HG03575 (cell line): ENCODE measurements around the gene XBP1.

Experiments
- ATAC-seq: cut with Tn5 transposase; IDR thresholded peaks from one replicate; pipeline ENCODE4 v1.9.1; 2021; ENCODE audit not compliant: unreplicated experiment, insufficient number of reproducible peaks, low FRiP score; ENCODE audit errors: extremely low read depth

Gene XBP1

GRCh38 chr22:28795932-28796856 lies 4.2 kb downstream of the XBP1 start:
- no peak for ATAC-seq

- no peak for ATAC-seq
Measured at GRCh38 chr22:28795071-28795693, 5.2 kb downstream of the XBP1 start.

- no peak for ATAC-seq
Measured at GRCh38 chr22:28793976-28794584, 6.3 kb downstream of the XBP1 start.

GRCh38 chr22:28792491-28793383 lies 7.6 kb downstream of the XBP1 start:
- no peak for ATAC-seq

GRCh38 chr22:28791841-28792490 lies 8.4 kb downstream of the XBP1 start:
- no peak for ATAC-seq

GRCh38 chr22:28791124-28791523 lies 9.2 kb downstream of the XBP1 start:
- no peak for ATAC-seq

GRCh38 chr22:28788601-28789000 lies 11.8 kb downstream of the XBP1 start:
- ATAC-seq = no peak

- no peak for ATAC-seq
Measured at GRCh38 chr22:28783786-28784671, 16.3 kb downstream of the XBP1 start.

- no peak for ATAC-seq
Measured at GRCh38 chr22:28780296-28780695, 20.1 kb downstream of the XBP1 start.

GRCh38 chr22:28779833-28780232 lies 20.5 kb downstream of the XBP1 start:
- ATAC-seq = no peak

- no peak for ATAC-seq
Measured at GRCh38 chr22:28774378-28774777, 26.0 kb downstream of the XBP1 start.

GRCh38 chr22:28773461-28773867 lies 26.9 kb downstream of the XBP1 start:
- no peak for ATAC-seq

GRCh38 chr22:28772633-28773460 lies 27.5 kb downstream of the XBP1 start, which contains the start of gene CCDC117:
Gene CCDC117 (plus strand): TSS chr22:28772695. CDS start chr22:28772850, 155 bp downstream.
- ATAC-seq = no peak

- ATAC-seq = no peak
Measured at GRCh38 chr22:28771195-28771791, 29.1 kb downstream of the XBP1 start.

- ATAC-seq = no peak
Measured at GRCh38 chr22:28769394-28770085, 30.8 kb downstream of the XBP1 start.
